ENCODE measurements around the gene CALN1.

The CALN1 gene

DNA sequence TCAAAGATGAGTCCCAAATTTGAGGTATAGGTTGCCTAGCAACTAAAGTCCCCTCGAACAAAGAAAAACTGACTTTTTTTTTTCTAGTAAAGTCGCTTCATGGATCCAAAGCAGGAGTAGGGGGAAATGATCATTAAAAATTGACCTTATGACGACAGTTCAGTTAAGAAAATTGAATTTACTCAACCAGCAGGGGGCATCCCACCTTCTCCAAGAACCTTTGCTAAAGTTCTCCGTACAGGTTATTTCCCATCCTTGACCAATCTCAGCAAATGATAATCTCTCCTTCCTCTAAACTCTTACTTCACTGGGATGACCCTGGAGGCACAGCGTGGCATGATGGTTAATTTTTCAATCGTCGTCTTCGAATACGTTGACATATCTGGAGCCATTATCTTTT is 228.3 kb downstream of the CALN1 start:
- no peak for TF ChIP-seq GATA3 (IDR thresholded peaks at IDR 0.05; ENCODE audit: low read depth, low read length)
- TF ChIP-seq GATA2 (IDR thresholded peaks at IDR 0.05; ENCODE audit: low read depth, low read length) = no peak

- TF ChIP-seq GATA3 (IDR thresholded peaks at IDR 0.05; ENCODE audit: low read depth, low read length) (no peak), GATA2 (IDR thresholded peaks at IDR 0.05; ENCODE audit: low read depth, low read length) (no peak)
Observed at GRCh38 chr7:72182036-72182435, 230.1 kb downstream of the CALN1 start.

DNA sequence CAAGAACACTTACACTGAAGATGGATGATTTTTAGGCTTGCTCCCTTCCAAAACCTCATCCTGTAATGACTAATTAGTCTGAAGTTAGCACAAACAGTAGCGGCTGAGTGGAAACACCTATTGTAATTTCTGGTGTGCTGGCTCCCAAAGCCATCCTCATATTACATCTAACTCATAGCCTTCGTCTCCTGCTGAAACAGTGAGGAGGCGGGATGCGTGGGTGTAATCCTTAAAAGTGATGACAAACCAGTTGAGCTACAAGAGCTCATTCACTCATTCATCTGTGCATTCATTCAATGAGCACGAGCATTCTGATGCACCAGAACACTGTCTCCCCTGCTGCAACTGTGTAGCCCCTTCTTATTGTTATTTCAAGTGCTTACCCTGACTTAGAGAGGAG is 235.3 kb downstream of the CALN1 start:
- no peak for TF ChIP-seq GATA3 (IDR thresholded peaks at IDR 0.05; ENCODE audit: low read depth, low read length)
- no peak for TF ChIP-seq GATA2 (IDR thresholded peaks at IDR 0.05; ENCODE audit: low read depth, low read length)

DNA sequence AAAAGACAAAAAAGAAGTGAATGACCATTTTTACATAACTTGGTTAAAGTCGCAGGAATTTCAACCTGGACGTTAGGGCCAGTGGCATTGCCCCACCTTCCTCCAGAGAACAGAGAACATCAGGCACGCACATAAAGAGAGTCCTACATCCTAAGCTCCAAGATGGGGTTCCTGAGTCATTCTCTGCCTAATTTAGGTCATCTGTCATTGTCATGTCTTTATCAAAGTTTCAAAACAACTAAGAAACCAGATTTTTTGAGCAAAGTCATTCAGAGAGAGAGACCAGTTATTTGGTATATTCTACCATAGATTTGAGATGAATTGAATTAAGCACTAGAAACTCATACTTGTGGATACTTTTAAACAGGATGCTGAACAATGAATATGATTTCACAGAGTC is 241.7 kb downstream of the CALN1 start:
- TF ChIP-seq GATA3 (IDR thresholded peaks at IDR 0.05; ENCODE audit: low read depth, low read length) (no peak), GATA2 (IDR thresholded peaks at IDR 0.05; ENCODE audit: low read depth, low read length) (no peak)

DNA sequence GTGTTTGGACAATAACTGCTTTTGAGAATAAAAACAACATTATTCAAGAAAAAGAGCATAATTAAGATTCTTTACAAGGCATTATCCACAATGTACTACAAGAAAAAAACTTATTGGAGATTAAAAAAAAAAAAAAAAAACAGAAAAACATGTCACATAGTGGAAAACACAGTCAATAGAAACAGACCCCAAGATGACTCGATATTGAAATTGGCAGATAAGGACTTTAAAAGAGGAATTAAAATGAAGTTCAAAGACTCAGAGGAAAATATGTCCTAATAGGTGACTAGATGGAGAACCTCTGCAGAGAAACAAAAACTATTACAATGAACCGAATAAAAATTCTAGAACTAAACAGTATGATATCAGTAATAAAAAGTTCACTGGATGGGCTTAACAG is 248.9 kb downstream of the CALN1 start:
- no peak for TF ChIP-seq GATA2 (IDR thresholded peaks at IDR 0.05; ENCODE audit: low read depth, low read length)
- TF ChIP-seq GATA3 (IDR thresholded peaks at IDR 0.05; ENCODE audit: low read depth, low read length) = no peak

DNA sequence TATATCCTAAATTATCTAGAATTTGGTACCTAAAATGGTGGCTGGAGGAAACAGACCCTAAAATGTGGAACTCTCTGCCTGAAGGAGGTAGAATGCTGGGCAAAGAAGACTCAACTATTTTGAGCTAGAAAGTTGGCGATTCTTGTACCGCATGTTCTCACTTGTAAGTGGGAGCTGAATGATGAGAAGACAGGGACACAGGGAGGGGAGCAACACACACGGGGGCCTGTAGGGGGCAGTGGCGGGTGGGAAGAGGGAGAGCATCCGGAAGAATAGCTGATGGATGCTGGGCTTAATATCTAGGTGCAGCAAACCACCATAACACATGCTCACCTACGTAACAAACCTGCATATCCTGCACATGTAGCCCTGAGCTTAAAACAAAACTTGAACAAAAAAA is 250.6 kb downstream of the CALN1 start:
- no peak for TF ChIP-seq GATA3 (IDR thresholded peaks at IDR 0.05; ENCODE audit: low read depth, low read length)
- no peak for TF ChIP-seq GATA2 (IDR thresholded peaks at IDR 0.05; ENCODE audit: low read depth, low read length)

GRCh38 chr7:72159911-72160310 is 252.2 kb downstream of the CALN1 start:
- TF ChIP-seq GATA3 (IDR thresholded peaks at IDR 0.05; ENCODE audit: low read depth, low read length) = no peak
- TF ChIP-seq GATA2 (IDR thresholded peaks at IDR 0.05; ENCODE audit: low read depth, low read length) = no peak

DNA sequence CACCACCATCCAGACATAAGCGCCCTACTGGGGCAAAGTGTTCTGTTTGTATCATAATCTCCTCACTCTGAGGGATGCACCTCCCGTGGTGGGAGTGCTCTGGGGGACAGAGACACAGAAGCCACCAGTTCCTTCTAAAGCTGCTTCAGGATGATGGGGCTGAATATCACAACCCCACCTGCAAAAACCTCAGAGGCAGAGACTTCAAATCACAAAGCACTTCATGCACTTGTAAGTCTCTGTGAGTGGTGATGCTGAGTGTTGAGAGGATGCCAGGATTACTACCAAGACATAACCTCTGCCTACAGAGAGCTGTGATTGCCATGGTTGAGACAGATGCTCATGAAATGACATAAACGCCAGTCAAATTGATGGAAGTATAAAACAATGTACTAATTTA is 255.5 kb downstream of the CALN1 start:
- TF ChIP-seq GATA2 (IDR thresholded peaks at IDR 0.05; ENCODE audit: low read depth, low read length) = no peak
- no peak for TF ChIP-seq GATA3 (IDR thresholded peaks at IDR 0.05; ENCODE audit: low read depth, low read length)

DNA sequence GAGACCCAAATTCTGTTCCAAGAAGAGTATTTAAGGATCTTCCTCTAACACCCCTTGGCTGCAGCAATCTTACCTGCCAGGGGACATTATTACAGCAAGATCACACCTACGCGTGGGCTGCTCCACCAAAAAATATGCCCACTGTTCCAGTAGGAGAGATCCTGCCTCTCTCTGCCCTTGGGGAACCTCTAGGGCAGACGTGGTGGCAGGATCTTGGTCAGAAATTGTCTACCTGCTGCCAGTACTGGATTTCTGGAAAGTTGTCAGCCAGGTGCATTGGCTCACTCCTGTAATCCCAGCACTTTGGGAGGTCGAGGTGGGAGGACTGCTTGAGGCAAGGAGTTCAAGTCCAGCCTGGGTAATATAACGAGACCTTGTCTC is 259.0 kb downstream of the CALN1 start:
- TF ChIP-seq GATA3 (IDR thresholded peaks at IDR 0.05; ENCODE audit: low read depth, low read length) = no peak
- no peak for TF ChIP-seq GATA2 (IDR thresholded peaks at IDR 0.05; ENCODE audit: low read depth, low read length)

DNA sequence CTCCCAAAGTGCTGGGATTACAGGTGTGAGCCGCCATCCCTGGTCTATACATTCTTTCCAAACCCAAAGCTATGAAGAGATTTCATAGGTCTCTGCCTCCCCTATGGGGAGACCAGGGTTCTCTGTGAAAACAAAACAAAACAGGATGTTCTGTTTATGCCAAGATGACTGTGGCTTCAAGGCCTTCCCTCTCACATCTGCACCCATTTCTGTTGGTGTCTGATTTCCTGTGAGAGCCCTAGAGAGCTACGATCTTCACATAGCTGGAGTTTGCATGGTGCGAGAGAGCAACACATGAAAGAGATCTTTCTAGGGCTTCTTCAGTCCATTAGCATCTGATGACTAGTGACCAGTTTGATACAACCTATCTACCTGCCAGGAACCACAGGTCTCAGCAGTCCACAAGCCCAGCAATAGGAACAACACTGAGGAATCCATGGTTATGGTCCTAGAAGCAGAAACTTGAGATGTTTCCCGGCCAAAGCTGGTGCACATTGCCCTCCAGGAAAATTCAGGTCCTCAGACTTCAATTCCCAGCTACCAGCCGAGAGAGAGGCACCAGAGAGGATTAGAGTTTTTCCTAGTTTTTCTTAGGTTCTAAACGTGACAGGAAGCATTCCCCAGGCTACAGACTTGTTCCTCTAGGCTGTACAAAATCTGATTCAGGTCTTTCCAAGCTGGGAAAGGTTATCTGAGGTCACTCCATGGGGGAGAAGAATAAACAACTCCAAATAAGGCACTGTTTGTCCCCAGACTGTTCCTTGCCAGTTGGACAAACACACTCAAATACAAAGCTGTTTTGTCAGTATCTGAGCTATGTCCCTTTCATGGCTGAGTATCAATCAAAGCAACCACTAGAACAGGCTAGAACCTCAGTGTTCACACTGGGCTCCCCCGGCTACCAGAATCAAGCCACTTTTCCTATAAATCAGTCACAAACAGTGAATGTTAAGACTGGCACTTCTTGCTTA is 259.7 kb downstream of the CALN1 start:
- TF ChIP-seq GATA3 (IDR thresholded peaks at IDR 0.05; ENCODE audit: low read depth, low read length) (no peak), GATA2 (IDR thresholded peaks at IDR 0.05; ENCODE audit: low read depth, low read length) (no peak)

GRCh38 chr7:72140566-72140965 is 271.6 kb downstream of the CALN1 start:
- TF ChIP-seq GATA2 (IDR thresholded peaks at IDR 0.05; ENCODE audit: low read depth, low read length) (no peak), GATA3 (IDR thresholded peaks at IDR 0.05; ENCODE audit: low read depth, low read length) (no peak)

- TF ChIP-seq GATA3 (IDR thresholded peaks at IDR 0.05; ENCODE audit: low read depth, low read length) = no peak
Observed at GRCh38 chr7:72127136-72127535, 285.0 kb downstream of the CALN1 start.

- no peak for TF ChIP-seq GATA2 (IDR thresholded peaks at IDR 0.05; ENCODE audit: low read depth, low read length)
Observed at GRCh38 chr7:72123913-72124312, 288.2 kb downstream of the CALN1 start.

- TF ChIP-seq GATA3 (IDR thresholded peaks at IDR 0.05; ENCODE audit: low read depth, low read length) = no peak
- TF ChIP-seq GATA2 (IDR thresholded peaks at IDR 0.05; ENCODE audit: low read depth, low read length) = no peak
Observed at GRCh38 chr7:72118366-72118765, 293.8 kb downstream of the CALN1 start.

DNA sequence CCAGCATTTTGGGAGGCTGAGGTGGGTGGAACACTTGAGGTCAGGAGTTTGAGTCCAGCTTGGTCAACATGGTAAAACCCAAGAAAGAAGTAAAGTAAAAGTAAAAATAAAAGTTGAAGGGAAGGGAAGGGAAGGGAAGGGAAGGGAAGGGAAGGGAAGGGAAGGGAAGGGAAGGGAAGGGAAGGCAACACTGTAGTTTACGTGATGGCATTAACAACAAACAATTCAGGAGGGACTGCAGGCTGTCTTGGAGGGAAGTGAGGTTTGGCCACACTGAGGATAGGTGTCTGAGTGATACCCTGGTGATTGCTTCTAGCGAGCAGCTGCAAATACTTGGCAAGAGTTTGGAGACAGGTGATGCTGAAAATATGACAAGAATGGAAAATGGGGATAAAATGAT is 298.0 kb downstream of the CALN1 start:
- no peak for TF ChIP-seq GATA3 (IDR thresholded peaks at IDR 0.05; ENCODE audit: low read depth, low read length)
- TF ChIP-seq GATA2 (IDR thresholded peaks at IDR 0.05; ENCODE audit: low read depth, low read length) = no peak

All from SH-SY5Y (cell line).